ENCODE measurements around the gene FALEC. TPM values are rescaled to one million over a fixed set of nuclear protein-coding genes. Genes with fewer than 3 reads are reported as not detected.

Gene FALEC
- total RNA-seq, 2 donors from 2014 or later, result not detected

DNA sequence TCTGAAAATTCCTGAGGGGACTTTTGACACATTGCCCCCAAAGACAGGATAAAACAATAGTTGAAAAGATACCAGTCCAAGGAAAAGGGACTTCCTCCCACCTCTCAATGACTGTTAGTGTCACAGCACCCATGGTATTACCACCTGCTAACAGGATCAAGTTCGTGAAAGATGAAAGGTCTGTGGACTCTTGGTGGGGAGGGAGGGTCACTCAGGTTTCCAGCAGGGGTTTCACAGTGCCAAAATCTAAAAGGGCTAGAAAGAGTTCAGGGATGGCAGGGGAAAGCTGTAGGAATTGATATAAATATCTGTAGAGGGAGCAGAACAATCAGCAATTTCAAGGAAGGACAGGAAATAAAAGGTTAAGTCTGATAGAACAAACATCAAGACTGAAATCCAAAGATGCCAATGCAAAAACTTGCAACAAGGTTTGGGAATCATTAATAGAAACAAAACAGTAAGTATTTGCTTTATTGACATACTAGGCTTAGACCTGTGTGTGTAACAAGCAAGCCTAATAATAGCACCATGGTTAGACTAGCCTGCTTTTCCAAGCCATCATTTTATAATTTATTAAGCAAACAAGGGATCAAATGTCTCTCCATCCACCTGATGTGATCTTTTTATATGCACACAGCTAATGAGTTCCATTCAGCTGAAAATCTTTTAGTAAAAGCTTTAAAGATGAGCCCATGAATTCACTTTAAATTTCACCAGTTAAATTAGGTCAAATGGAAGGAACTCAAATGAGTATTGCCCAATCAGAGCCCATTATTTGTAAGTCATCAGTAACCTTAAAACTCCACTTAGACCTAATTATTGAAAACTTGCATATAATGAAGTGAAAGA is 60.2 kb downstream of the FALEC start:
- Histone ChIP-seq H3K36me3 (peaks cover 51% of the 10 kb centered on the region), H3K9me3 (no peaks in the 10 kb centered on the region), H3K27me3 (replicated peaks; ENCODE audit: insufficient read depth) (no peaks in the 10 kb centered on the region), H3K4me1 (ENCODE audit: control insufficient read depth in 1 of 2, low read depth in 2 of 2) (peaks cover 41 to 45% of the 10 kb centered on the region in 2 donors), H3K27ac (peak overlapping the region; percentile 39 to 99), H3K4me3 (peak overlapping the region; percentile 93)
- TF ChIP-seq, protein P1, sequence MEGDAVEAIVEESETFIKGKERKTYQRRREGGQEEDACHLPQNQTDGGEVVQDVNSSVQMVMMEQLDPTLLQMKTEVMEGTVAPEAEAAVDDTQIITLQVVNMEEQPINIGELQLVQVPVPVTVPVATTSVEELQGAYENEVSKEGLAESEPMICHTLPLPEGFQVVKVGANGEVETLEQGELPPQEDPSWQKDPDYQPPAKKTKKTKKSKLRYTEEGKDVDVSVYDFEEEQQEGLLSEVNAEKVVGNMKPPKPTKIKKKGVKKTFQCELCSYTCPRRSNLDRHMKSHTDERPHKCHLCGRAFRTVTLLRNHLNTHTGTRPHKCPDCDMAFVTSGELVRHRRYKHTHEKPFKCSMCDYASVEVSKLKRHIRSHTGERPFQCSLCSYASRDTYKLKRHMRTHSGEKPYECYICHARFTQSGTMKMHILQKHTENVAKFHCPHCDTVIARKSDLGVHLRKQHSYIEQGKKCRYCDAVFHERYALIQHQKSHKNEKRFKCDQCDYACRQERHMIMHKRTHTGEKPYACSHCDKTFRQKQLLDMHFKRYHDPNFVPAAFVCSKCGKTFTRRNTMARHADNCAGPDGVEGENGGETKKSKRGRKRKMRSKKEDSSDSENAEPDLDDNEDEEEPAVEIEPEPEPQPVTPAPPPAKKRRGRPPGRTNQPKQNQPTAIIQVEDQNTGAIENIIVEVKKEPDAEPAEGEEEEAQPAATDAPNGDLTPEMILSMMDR (IDR thresholded peaks at IDR 0.05), result no peak
- DNase-seq (ENCODE audit: low spot score) (no peak), ATAC-seq (ENCODE audit: insufficient number of reproducible peaks, low FRiP score, low read depth) (no peak)

DNA sequence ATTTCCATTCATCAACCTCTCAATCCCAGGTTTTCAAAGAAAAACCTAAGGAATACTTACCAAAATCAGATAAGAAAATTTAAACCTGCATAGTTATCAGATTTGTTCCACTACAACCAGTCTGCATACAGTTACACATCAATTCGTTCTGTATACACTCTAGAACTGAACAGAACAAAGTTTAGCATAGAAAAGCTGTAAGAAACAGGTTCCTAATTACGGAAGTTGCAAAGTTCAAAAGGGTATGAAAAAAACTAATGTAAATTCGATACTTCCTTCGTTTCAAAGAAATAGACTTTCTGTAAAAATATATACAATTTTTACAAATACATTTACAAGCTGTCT is 60.8 kb downstream of the FALEC start:
- TF ChIP-seq, protein P1 (IDR thresholded peaks at IDR 0.05), result no peak

DNA sequence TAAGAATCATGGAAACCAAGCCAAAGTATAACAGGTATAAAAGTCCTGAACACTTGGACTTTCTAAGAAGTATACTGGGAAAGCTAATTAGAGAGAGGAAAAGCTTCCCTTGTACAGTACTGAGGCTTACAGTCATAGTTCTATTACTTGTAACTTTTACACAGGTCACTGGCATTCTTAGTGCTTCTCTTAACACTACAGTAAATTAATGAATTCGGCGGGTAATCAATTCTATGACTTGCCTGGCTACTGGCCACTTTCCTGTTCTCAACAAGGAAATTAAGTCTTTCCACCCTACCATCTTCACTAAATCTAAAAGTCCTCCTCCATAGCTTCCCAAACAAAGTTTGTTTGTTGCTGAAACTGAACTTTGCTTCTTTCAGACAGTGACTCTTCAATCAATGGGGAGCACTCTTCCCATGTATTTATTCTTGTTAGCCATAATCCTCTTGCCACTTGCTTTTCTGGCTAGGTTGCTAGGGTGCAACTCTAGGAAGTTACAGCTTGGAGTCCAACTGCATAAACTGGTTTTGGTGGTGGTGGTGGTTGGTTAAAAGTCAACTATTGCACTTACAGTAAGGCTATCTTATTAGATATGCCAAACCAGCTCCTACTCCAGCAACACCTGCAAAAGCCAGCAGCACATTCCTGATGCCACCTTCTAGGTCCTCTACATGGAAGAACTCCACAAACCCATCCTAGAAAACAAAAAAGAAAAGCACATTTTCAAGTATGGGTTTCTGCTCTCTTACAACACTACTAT is 61.4 kb downstream of the FALEC start:
- DNase-seq (ENCODE audit: low spot score) (no peak), ATAC-seq (ENCODE audit: insufficient number of reproducible peaks, low FRiP score, low read depth) (no peak)
- Histone ChIP-seq H3K36me3 (peaks cover 49% of the 10 kb centered on the region), H3K27me3 (replicated peaks; ENCODE audit: insufficient read depth) (no peaks in the 10 kb centered on the region), H3K4me3 (peak overlapping the region; percentile 93), H3K27ac (peak overlapping the region; percentile 98 to 99), H3K9me3 (no peaks in the 10 kb centered on the region), H3K4me1 (ENCODE audit: control insufficient read depth in 1 of 2, low read depth in 2 of 2) (peaks cover 31 to 33% of the 10 kb centered on the region in 2 donors)
- TF ChIP-seq, protein P1 (IDR thresholded peaks at IDR 0.05), result no peak

More for the DNA sequence above, 60.8 kb downstream of the FALEC start:
- peaks cover 51% of the 10 kb centered on the region for H3K36me3 ChIP-seq
- ATAC-seq (ENCODE audit: insufficient number of reproducible peaks, low FRiP score, low read depth), result no peak
- no peaks in the 10 kb centered on the region for H3K27me3 ChIP-seq (replicated peaks; ENCODE audit: insufficient read depth)
- H3K27ac ChIP-seq, result peak overlapping the region; percentile 98 to 99
- peaks cover 35 to 39% of the 10 kb centered on the region in 2 donors for H3K4me1 ChIP-seq (ENCODE audit: control insufficient read depth in 1 of 2, low read depth in 2 of 2)
- H3K4me3 ChIP-seq, result peak overlapping the region; percentile 93
- H3K9me3 ChIP-seq, result no peaks in the 10 kb centered on the region
- no peak for DNase-seq (ENCODE audit: low spot score)

DNA sequence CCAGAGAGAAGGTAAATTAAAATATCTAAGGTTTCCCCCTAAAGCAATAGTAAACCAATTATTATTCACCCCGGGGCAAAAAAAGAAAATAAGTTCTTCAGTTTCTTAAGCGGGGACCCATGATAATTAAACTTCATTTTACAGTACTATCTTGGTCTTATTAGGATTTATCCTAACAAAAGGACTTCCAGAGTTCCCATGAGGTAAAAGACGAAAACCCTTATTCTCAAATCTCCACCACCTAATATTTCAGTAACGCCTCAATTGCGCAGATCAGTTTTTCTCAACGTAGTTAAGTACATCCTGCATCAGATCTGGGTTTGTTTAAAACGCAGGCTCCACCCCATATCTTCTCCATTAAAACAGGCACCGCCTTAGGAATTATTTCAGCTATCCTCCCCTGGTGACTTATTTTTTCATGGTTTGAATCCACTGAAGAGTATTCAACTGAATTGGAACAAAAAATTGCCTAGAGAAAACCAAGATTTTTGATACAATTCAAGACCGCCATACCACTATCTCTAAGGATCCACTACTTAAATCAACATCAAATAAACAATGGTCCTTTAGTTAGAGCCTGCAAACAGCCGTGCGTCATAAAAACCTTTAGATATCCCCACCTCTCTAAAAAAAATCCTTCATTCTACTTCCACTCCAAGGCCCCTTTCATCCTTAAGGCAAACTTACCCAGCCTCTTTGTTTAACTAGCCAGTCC is 62.2 kb downstream of the FALEC start:
- Histone ChIP-seq H3K36me3 (peaks cover 47% of the 10 kb centered on the region), H3K4me3 (peak overlapping the region; percentile 93), H3K4me1 (ENCODE audit: control insufficient read depth in 1 of 2, low read depth in 2 of 2) (peaks cover 23 to 25% of the 10 kb centered on the region in 2 donors), H3K27me3 (replicated peaks; ENCODE audit: insufficient read depth) (no peaks in the 10 kb centered on the region), H3K9me3 (no peaks in the 10 kb centered on the region), H3K27ac (peak overlapping the region; percentile 98 to 99)
- TF ChIP-seq, protein P1 (IDR thresholded peaks at IDR 0.05), result no peak
- ATAC-seq (ENCODE audit: insufficient number of reproducible peaks, low FRiP score, low read depth), result no peak
- DNase-seq (ENCODE audit: low spot score), result no peak

Data from thoracic aorta (tissue), 2 donors.